ENCODE measurements around the gene UNC5C. TPM values are rescaled to one million over a fixed set of nuclear protein-coding genes. Genes with fewer than 3 reads are reported as not detected.

Gene UNC5C
- total RNA-seq, 1 experiment from 2014 or later, result 0.02 TPM

GRCh38 chr4:95410387-95410977 lies 138.3 kb downstream of the UNC5C start:
- no peak for DNase-seq (ENCODE audit: extremely low read depth, low read depth)

GRCh38 chr4:95409750-95410149 lies 139.0 kb downstream of the UNC5C start:
- no peak for DNase-seq (ENCODE audit: extremely low read depth, low read depth)

- DNase-seq (ENCODE audit: extremely low read depth, low read depth), result no peak
Observed at GRCh38 chr4:95409127-95409526, 139.6 kb downstream of the UNC5C start.

GRCh38 chr4:95402299-95402698 lies 146.5 kb downstream of the UNC5C start:
- DNase-seq (ENCODE audit: extremely low read depth, low read depth), result no peak

- no peak for DNase-seq (ENCODE audit: extremely low read depth, low read depth)
Observed at GRCh38 chr4:95398217-95398616, 150.6 kb downstream of the UNC5C start.

GRCh38 chr4:95394752-95395306 lies 153.9 kb downstream of the UNC5C start:
- no peak for DNase-seq (ENCODE audit: extremely low read depth, low read depth)

- DNase-seq (ENCODE audit: extremely low read depth, low read depth), result no peak
Observed at GRCh38 chr4:95393821-95394220, 155.0 kb downstream of the UNC5C start.

GRCh38 chr4:95388911-95389310 lies 159.9 kb downstream of the UNC5C start:
- DNase-seq (ENCODE audit: extremely low read depth, low read depth), result no peak

GRCh38 chr4:95387719-95388118 lies 161.1 kb downstream of the UNC5C start:
- DNase-seq (ENCODE audit: extremely low read depth, low read depth), result no peak

GRCh38 chr4:95386410-95386809 lies 162.4 kb downstream of the UNC5C start:
- no peak for DNase-seq (ENCODE audit: extremely low read depth, low read depth)

GRCh38 chr4:95381843-95382580 lies 166.8 kb downstream of the UNC5C start:
- DNase-seq (ENCODE audit: extremely low read depth, low read depth), result no peak

- no peak for DNase-seq (ENCODE audit: extremely low read depth, low read depth)
Observed at GRCh38 chr4:95379633-95380032, 169.1 kb downstream of the UNC5C start.

GRCh38 chr4:95377366-95377900 lies 171.3 kb downstream of the UNC5C start:
- no peak for DNase-seq (ENCODE audit: extremely low read depth, low read depth)

- DNase-seq (ENCODE audit: extremely low read depth, low read depth), result no peak
Observed at GRCh38 chr4:95371476-95372224, 177.1 kb downstream of the UNC5C start.

GRCh38 chr4:95367824-95368223 lies 180.9 kb downstream of the UNC5C start:
- DNase-seq (ENCODE audit: extremely low read depth, low read depth), result no peak

GRCh38 chr4:95363966-95364365 lies 184.8 kb downstream of the UNC5C start:
- no peak for DNase-seq (ENCODE audit: extremely low read depth, low read depth)

GRCh38 chr4:95363559-95363925 lies 185.2 kb downstream of the UNC5C start:
- no peak for DNase-seq (ENCODE audit: extremely low read depth, low read depth)

GRCh38 chr4:95362906-95363558 lies 185.7 kb downstream of the UNC5C start:
- DNase-seq (ENCODE audit: extremely low read depth, low read depth), result no peak

GRCh38 chr4:95362066-95362465 lies 186.7 kb downstream of the UNC5C start:
- DNase-seq (ENCODE audit: extremely low read depth, low read depth), result no peak

GRCh38 chr4:95361696-95361965 lies 187.1 kb downstream of the UNC5C start:
- DNase-seq (ENCODE audit: extremely low read depth, low read depth), result no peak

All from NCI-H460 (cell line).